ENCODE results near the gene SDK1. TPM values are rescaled to one million over a fixed set of nuclear protein-coding genes. Genes with fewer than 3 reads are reported as not detected.

Gene SDK1
- total and polyA plus RNA-seq, 10 of the 15 experiments (the other 5 are each of a cell fraction or from before 2014, with no cell fraction given) = 0.14 to 0.33 TPM; not detected in 8

DNA sequence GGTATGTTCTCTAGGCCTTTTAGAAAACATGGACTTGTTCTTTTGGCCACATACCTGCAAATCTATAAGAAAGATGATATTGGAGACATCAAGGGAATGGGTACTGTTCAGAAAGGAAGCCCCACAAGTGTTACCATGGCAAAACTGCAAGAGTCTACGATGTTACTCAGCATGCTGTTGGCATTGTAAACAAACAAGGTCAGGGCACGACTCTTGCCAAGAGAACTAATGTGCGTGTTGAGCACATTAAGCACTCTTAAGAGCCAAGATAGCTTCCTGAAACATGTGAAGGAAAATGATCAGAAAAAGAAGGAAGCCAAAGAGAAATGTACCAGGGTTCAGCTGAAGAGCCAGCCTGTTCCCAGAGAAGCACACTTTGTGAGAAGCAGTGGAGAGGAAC is 37.1 kb downstream of the SDK1 start:
- Histone ChIP-seq H3K36me3 (ENCODE audit: control insufficient read depth in 2 of 2, insufficient read depth in 2 of 2, low read length in 1 of 2) (no peaks in the 10 kb centered on the region), H2AFZ (ENCODE audit: control insufficient read depth, low read depth, low read length) (no peak overlapping the region), H3K79me2 (ENCODE audit: control insufficient read depth, insufficient read depth, low read length) (no peaks in the 10 kb centered on the region), H3K9ac (ENCODE audit: control insufficient read depth, insufficient read depth, low read length) (no peak overlapping the region), H3K27ac (ENCODE audit: control insufficient read depth, insufficient read depth) (no peak overlapping the region), H4K20me1 (ENCODE audit: control insufficient read depth, insufficient read depth) (no peaks in the 10 kb centered on the region), H3K4me1 (ENCODE audit: control insufficient read depth, insufficient read depth, low read length) (no peaks in the 10 kb centered on the region), H3K27me3 (replicated peaks in 1 of 2; ENCODE audit: control insufficient read depth in 2 of 2, insufficient read depth in 2 of 2, low read length in 1 of 2) (no peaks in the 10 kb centered on the region; a peak in 1 of 4 replicates), H3K4me3 (no peak overlapping the region), H3K9me3 (replicated peaks; ENCODE audit: control insufficient read depth, insufficient read depth, low read length) (no peaks in the 10 kb centered on the region), H3K4me2 (ENCODE audit: control insufficient read depth, insufficient read depth) (no peak overlapping the region)
- ChIA-PET SMC1A (ENCODE audit: uncharacterized antibody, unreplicated experiment) (no interaction called here), POLR2A (no interaction called here), RAD21 (ENCODE audit: unreplicated experiment) (no interaction called here), CTCF (no interaction called here)
- no peak for ATAC-seq
- BruUV-seq (replicated peaks) = no TSS peak
- WGBS (ENCODE audit: insufficient coverage, insufficient replicate concordance, low lambda C conversion rate, missing lambda C conversion rate) = 33% methylated on average over 3 of the region's 3 CpGs
- FAIRE-seq = no peak
- in situ Hi-C loops (cut with MboI) (no loop called here), intact Hi-C loops (cut with micrococcal nuclease; ENCODE audit: unreplicated experiment) (no loop called here)
- no peak for DNase-seq (ENCODE audit: low read depth, low spot score)
- TF ChIP-seq TCF3 (IDR thresholded peaks at IDR 0.05; ENCODE audit: borderline replicate concordance, insufficient read depth, low read depth, low read length) = no peak
- TF ChIP-seq RB1 (IDR thresholded peaks at IDR 0.05; ENCODE audit: borderline replicate concordance) = no peak
- no peak for TF ChIP-seq FOXM1 (IDR thresholded peaks at IDR 0.05; ENCODE audit: low read depth, low read length)
- no peak for TF ChIP-seq PML (IDR thresholded peaks at IDR 0.05; ENCODE audit: low read length)
- no peak for TF ChIP-seq BHLHE40 (IDR thresholded peaks at IDR 0.05; ENCODE audit: borderline replicate concordance in 1 of 2, low read depth in 2 of 2, low read length in 1 of 2)
- no peak for TF ChIP-seq ZZZ3 (IDR thresholded peaks at IDR 0.05; ENCODE audit: control insufficient read depth, insufficient read length, low read depth)
- TF ChIP-seq, protein P1, sequence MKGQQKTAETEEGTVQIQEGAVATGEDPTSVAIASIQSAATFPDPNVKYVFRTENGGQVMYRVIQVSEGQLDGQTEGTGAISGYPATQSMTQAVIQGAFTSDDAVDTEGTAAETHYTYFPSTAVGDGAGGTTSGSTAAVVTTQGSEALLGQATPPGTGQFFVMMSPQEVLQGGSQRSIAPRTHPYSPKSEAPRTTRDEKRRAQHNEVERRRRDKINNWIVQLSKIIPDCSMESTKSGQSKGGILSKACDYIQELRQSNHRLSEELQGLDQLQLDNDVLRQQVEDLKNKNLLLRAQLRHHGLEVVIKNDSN (IDR thresholded peaks at IDR 0.05; ENCODE audit: borderline replicate concordance, extremely low read length, insufficient read depth, low read depth, low read length) = no peak
- no peak for TF ChIP-seq SMAD1 (IDR thresholded peaks at IDR 0.05; ENCODE audit: low read depth, partially characterized antibody)
- no peak for TF ChIP-seq SUPT20H (IDR thresholded peaks at IDR 0.05; ENCODE audit: borderline replicate concordance, control insufficient read depth, low read depth, low read length)
- no peak for TF ChIP-seq FOXK2 (IDR thresholded peaks at IDR 0.05)
- no peak for TF ChIP-seq NBN (IDR thresholded peaks at IDR 0.05)
- no peak for TF ChIP-seq NFYA (IDR thresholded peaks at IDR 0.05; ENCODE audit: borderline replicate concordance, low read depth, low read length)
- no peak for TF ChIP-seq MXI1 (IDR thresholded peaks at IDR 0.05; ENCODE audit: low read depth, low read length)
- TF ChIP-seq CEBPB (IDR thresholded peaks at IDR 0.05; ENCODE audit: borderline replicate concordance in 1 of 2, low read depth in 2 of 2, low read length in 2 of 2) = no peak
- TF ChIP-seq RFX5 (IDR thresholded peaks at IDR 0.05; ENCODE audit: low read depth, low read length) = no peak

All from GM12878 (cell line).